Coronary artery (tissue), 2 donors: ENCODE measurements around the gene OSBPL2.

Experiments
- DNase-seq: peaks from one replicate; pipeline ENCODE4 v3.0.0-alpha.2; 2017; ENCODE audit warnings: low spot score
- H3K27ac ChIP-seq, 2 donors: fragments of 200-600 bp; sonication (generic); one replicate each; pipeline ENCODE4 v1.5.1; 2016 to 2019
- H3K4me3 ChIP-seq: fragments of 200-600 bp; sonication (generic); 2 replicates; pipeline ENCODE4 v1.5.1; 2016; ENCODE audit warnings: mild to moderate bottlenecking, moderate library complexity
- CTCF ChIP-seq: fragments of 200-600 bp; sonication (generic); IDR thresholded peaks from one replicate; pipeline ENCODE4 v1.5.1; 2019; ENCODE audit warnings: antibody characterized with exemption

The OSBPL2 gene

DNA sequence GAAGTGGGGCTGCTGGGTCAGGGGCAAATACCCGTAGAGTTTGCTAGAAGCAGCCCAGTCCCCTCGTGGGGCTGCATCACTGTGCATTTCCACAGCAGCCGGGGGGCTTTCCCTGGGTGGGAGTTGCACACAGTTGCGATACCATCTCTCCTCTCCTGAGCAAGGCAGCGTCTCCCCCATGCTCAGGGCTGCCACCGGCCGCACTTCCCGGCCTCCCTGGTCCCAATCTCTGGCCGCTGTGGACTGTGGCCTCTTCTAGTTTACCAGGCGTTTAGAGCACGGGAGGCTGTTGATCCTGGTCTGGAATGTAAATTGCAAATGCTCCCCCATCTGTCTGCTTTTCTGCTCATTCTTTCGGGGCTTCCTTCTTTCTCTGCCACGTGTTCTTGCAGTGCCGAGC is 31.1 kb downstream of the OSBPL2 start:
- no peak for TF ChIP-seq CTCF
- H3K27ac ChIP-seq, result no peak overlapping the region
- H3K4me3 ChIP-seq, result no peak overlapping the region
- DNase-seq, result no peak

DNA sequence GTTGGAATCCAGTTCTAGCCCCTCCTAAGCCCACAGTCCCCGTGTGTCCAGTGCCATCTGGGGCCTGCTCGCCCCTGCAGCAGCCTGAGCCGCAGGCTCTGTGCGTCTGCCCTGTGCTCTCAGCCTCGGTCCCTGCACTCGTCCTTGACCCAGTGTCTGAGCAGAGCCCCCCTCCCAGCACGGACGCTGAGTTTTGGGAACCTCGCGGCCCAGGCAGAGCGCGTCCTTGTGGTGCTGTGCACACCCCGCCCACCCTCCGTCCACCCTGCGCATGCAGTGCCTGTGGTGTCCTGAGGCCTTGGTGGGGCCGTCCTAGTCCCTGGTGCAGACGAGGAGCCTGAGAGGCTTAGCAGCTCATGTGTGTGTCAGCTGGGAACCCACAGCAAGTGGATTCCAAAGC is 31.6 kb downstream of the OSBPL2 start:
- no peak for TF ChIP-seq CTCF

GRCh38 chr20:62272200-62272599 is 33.9 kb downstream of the OSBPL2 start:
- no peak for TF ChIP-seq CTCF
- no peak for DNase-seq
- Histone ChIP-seq H3K27ac (no peak overlapping the region), H3K4me3 (no peak overlapping the region)

More for the DNA sequence above, 31.6 kb downstream of the OSBPL2 start:
- Histone ChIP-seq H3K27ac (no peak overlapping the region), H3K4me3 (no peak overlapping the region)
- no peak for DNase-seq

- no peak for DNase-seq
- Histone ChIP-seq H3K4me3 (no peak overlapping the region), H3K27ac (no peak overlapping the region)
- TF ChIP-seq CTCF, result no peak
These were observed 35.1 kb downstream of the OSBPL2 start for GRCh38 chr20:62273416-62273815.

DNA sequence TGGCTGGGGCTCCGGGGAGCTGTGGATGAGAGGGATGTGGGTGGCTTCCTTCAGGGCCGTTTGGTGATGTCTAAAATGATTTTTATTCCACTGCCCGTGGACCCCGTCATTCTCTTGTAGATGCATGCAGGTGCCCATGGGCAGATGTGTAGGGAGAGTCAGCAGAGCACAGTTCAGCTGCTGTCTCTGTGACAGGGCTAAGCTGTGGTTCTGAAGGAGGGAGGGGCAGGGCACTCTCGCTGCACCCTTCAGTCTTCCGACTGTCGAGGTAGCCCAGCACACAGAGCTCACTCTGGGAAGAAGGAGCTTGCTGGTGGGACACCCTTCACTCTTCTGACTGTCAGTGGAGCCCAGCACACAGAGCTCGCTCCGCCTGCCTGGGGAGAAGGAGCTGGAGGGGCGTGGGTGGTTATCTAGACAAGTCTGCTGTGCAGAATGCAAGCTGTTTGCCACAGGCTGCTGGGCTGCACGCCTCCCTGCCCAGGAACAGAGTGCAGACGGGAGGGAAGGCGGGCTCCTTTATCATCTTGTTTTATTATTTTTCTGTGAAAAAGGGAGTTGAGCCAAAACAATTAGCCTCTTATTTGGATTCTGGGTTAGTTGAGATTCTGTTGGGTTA is 36.1 kb downstream of the OSBPL2 start:
- H3K27ac ChIP-seq, result no peak overlapping the region
- TF ChIP-seq CTCF, result no peak
- no peak for DNase-seq

GRCh38 chr20:62275219-62275618 is 36.9 kb downstream of the OSBPL2 start:
- no peak for TF ChIP-seq CTCF
- no peak overlapping the region for H3K4me3 ChIP-seq
- no peak overlapping the region for H3K27ac ChIP-seq
- no peak for DNase-seq

More for the DNA sequence above, 36.1 kb downstream of the OSBPL2 start:
- H3K4me3 ChIP-seq, result no peak overlapping the region

DNA sequence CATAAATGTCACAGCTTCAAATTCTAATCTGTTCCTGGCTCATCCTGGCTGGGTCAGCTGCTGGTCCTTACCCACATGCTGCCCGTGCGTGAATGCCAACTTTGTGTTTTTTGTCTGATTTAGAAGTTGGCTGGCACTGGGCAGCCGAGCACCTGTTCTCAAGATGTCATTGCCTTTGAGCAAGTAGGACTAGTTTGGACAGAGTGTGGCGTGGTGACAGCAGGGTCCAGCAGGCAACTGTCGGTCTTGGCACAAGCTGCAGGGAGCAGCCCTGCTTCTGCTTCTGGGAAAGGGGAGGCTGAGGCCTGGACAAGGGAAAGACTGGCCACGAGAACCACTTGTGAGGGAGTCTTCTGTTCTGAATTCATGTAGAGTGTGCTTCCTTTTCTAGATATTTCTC is 38.1 kb downstream of the OSBPL2 start:
- TF ChIP-seq CTCF, result no peak
- Histone ChIP-seq H3K27ac (no peak overlapping the region), H3K4me3 (no peak overlapping the region)
- DNase-seq, result no peak
